ENCODE results near the gene FBXO24.

FBXO24 gene

GRCh38 chr7:100641463-100641859 lies 55.3 kb downstream of the FBXO24 start, which contains the start of gene TFR2:
Gene TFR2 (minus strand): TSS chr7:100641552. CDS start chr7:100641509, 43 bp downstream.
- no peak for DNase-seq (ENCODE audit: low read depth)
- no peak within 1 kb of the TSS for H3K4me3 ChIP-seq (ENCODE audit: low read depth, low read length)
- no peak for TF ChIP-seq CTCF (IDR thresholded peaks at IDR 0.05; ENCODE audit: low read depth, low read length, missing control alignments)

DNA sequence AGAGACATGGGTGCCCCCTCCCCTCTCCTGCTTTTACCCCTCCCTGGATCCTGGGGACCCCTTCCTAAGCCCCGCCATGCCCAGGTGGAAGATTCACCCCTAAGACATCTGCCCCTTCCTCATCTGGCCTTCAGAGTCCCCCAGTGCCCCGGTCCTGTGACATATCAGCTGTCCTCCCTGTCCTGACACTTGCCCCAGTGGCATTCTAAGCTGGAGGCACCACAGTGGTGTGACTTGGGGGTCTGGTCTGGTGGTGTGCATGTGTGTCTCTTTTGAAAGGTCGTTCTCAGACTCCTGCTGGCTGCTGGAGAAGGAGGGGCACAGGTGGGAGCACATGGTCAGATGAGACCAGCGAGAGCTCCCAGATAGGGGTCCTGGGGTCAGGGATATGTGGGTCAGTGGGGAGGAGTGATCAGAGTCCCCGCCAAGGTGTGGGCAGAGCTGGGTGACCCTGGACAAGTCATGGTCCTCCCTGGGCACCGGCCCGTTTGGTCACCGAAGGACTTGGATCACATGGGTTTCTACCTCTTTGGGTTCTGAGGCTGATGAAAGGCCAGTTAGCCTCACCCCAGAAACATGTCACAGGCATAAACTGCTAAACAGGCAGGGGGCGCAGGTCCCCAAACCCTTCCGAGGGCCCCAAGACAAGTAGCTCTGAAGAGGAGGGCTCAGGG lies 55.9 kb downstream of the FBXO24 start:
- H3K4me3 ChIP-seq (ENCODE audit: low read depth, low read length), result no peak overlapping the region
- peak; percentile 11 for TF ChIP-seq CTCF (IDR thresholded peaks at IDR 0.05; ENCODE audit: low read depth, low read length, missing control alignments)
- DNase-seq (ENCODE audit: low read depth), result no peak

DNA sequence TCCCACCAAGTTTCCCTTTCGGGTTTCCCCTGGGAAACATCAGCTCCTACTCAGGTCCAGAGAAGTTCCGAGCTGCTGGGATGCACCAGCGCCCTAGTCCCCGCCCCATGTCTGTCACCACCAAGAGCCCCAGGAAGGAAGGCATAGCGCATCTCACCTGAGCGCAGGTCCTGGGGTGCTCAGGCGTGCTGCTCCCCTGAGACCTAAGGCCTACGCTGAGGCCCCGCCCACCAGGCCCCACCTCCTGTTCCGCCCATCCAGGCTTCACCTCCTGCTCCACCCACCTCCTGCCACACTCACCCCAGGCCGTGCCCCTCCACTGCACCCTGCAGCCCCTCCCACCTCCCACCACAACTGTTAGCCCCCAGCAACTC lies 56.4 kb downstream of the FBXO24 start:
- TF ChIP-seq CTCF (IDR thresholded peaks at IDR 0.05; ENCODE audit: low read depth, low read length, missing control alignments), result no peak
- DNase-seq (ENCODE audit: low read depth), result no peak
- no peak overlapping the region for H3K4me3 ChIP-seq (ENCODE audit: low read depth, low read length)

DNA sequence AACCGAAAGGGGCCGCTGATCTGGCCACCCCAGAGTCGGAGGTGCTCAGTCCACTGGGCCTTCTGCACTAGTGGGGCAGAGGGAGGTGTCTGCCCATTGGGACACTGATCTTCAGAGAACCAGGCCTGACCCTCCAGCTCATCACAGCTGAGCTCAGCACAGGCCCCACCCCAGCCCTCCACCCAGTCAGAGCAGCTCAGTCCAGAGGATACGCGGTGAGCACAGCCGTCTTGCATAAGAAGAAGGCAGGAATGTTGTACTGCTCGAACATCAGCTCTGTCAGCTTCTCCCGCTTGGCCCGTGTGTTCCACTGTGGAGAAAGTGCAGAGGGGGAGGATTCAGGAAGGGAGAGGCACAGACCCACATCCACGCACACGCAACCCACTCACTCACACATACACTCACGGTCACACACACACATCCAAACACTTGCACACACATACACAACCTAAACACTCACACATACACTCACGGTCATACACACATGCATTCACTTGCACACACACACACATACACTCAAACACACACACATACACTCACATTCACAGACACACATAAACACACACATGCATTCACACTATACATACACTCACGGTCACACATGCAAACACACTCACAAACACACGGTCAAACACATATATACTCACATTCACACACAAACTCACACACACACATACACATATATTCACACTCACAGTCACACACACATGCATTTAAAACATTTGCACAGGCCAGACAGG lies 63.9 kb downstream of the FBXO24 start:
- no peak overlapping the region for H3K4me3 ChIP-seq (ENCODE audit: low read depth, low read length)
- DNase-seq (ENCODE audit: low read depth), result no peak
- TF ChIP-seq CTCF (IDR thresholded peaks at IDR 0.05; ENCODE audit: low read depth, low read length, missing control alignments), result no peak

All from GM12864 (cell line).